HEK293T (cell line): ENCODE measurements around the gene PRKAA2.

Source experiments
- ARNT ChIP-seq: fragments of 450-650 bp; IDR thresholded peaks from 2 replicates; pipeline ENCODE4 v1.6.1; 2017; ENCODE audit warnings: mild to moderate bottlenecking
- BHLHE40 ChIP-seq: fragments of 450-650 bp; IDR thresholded peaks from 2 replicates; pipeline ENCODE4 v1.6.1; 2016; ENCODE audit warnings: mild to moderate bottlenecking, moderate library complexity, borderline replicate concordance
- CTBP1 ChIP-seq: fragments of 450-650 bp; IDR thresholded peaks from 2 replicates; pipeline ENCODE4 v1.6.1; 2016; ENCODE audit warnings: borderline replicate concordance
- ELF4 ChIP-seq: fragments of 450-650 bp; IDR thresholded peaks from 2 replicates; pipeline ENCODE4 v1.6.1; 2017; ENCODE audit warnings: antibody characterized with exemption
- FOXK2 ChIP-seq: fragments of 450-650 bp; IDR thresholded peaks from 2 replicates; pipeline ENCODE4 v1.6.1; 2016; ENCODE audit warnings: mild to moderate bottlenecking
- FOXM1 ChIP-seq: fragments of 450-650 bp; IDR thresholded peaks from 2 replicates; pipeline ENCODE4 v1.6.1; 2017; ENCODE audit warnings: mild to moderate bottlenecking, borderline replicate concordance
- HDGF ChIP-seq: fragments of 450-650 bp; IDR thresholded peaks from 2 replicates; pipeline ENCODE4 v1.6.1; 2017; ENCODE audit warnings: antibody characterized with exemption, borderline replicate concordance
- LEF1 ChIP-seq: fragments of 450-650 bp; IDR thresholded peaks from 2 replicates; pipeline ENCODE4 v1.6.1; 2017; ENCODE audit warnings: mild to moderate bottlenecking, borderline replicate concordance
- NFRKB ChIP-seq: fragments of 450-650 bp; IDR thresholded peaks from 2 replicates; pipeline ENCODE4 v1.6.1; 2016; ENCODE audit warnings: mild to moderate bottlenecking, moderate library complexity
- SP1 ChIP-seq: fragments of 450-650 bp; IDR thresholded peaks from 2 replicates; pipeline ENCODE4 v1.6.1; 2017
- SUZ12 ChIP-seq: fragments of 450-650 bp; IDR thresholded peaks from 2 replicates; pipeline ENCODE4 v1.6.1; 2016; ENCODE audit warnings: mild to moderate bottlenecking
- ZNF384 ChIP-seq: fragments of 450-650 bp; IDR thresholded peaks from 2 replicates; pipeline ENCODE4 v1.6.1; 2016
- TF ChIP-seq, protein P1 (sequence below): fragments of 450-650 bp; IDR thresholded peaks from 2 replicates; pipeline ENCODE4 v1.6.1; 2016

DNA sequence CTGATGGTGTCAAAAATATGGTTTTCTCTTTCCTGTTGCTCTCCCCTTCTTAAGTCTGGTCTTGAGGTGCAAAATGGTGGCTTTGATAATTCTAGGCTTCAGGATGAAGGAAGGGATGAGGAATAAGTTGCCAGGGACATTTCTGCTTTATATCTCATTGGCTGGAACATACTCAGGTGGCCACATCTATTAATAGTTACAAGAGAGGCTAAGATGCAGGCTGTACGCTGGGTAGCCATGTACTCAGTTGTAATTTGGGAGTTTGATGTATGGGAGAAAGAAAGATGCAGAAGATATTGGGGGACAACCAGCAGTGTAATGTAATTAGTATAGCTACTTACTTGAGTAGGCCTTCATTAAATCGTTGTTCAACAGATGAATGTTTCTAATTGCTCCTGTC lies 25.2 kb downstream of the PRKAA2 start:
- TF ChIP-seq LEF1 (no peak), SP1 (no peak), FOXK2 (no peak), NFRKB (no peak), SUZ12 (no peak), FOXM1 (no peak), ARNT (no peak), CTBP1 (no peak), HDGF (no peak), ELF4 (no peak), BHLHE40 (no peak), ZNF384 (no peak)
- TF ChIP-seq, protein P1, sequence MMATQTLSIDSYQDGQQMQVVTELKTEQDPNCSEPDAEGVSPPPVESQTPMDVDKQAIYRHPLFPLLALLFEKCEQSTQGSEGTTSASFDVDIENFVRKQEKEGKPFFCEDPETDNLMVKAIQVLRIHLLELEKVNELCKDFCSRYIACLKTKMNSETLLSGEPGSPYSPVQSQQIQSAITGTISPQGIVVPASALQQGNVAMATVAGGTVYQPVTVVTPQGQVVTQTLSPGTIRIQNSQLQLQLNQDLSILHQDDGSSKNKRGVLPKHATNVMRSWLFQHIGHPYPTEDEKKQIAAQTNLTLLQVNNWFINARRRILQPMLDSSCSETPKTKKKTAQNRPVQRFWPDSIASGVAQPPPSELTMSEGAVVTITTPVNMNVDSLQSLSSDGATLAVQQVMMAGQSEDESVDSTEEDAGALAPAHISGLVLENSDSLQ: no peak
